ENCODE data around the gene NAA10. TPM values are rescaled to one million over a fixed set of nuclear protein-coding genes. Genes with fewer than 3 reads are reported as not detected.
A peak's percentile ranks its signal among the peaks of the same experiment; 100 is the strongest.

NAA10 gene
- total RNA-seq, 1 donor from 2014 or later: 156 TPM

GRCh38 chrX:153971124-153971449 lies 36.2 kb upstream of the NAA10 start:
- H3K27me3 Mint-ChIP-seq (ENCODE audit: insufficient read depth): no peaks in the 10 kb centered on the region
- H3K9me3 Mint-ChIP-seq: no peaks in the 10 kb centered on the region
- H3K36me3 Mint-ChIP-seq (ENCODE audit: low read depth): peaks cover 18% of the 10 kb centered on the region
- peak overlapping the region; percentile 100 for H3K4me3 Mint-ChIP-seq
- peak; percentile 83 for DNase-seq (ENCODE audit: low spot score)
- H3K4me1 Mint-ChIP-seq (ENCODE audit: low read depth): peaks cover 37% of the 10 kb centered on the region
- intact Hi-C loops (cut with micrococcal nuclease): loop anchor here (1.0 to 10.0 kb wide), 4 partner anchors 43 to 544 kb away; partner anchors contain the start of genes ABCD1, BCAP31, CCNQ and FAM3A
- peak overlapping the region; percentile 100 for H3K27ac Mint-ChIP-seq

- H3K27ac Mint-ChIP-seq: peak overlapping the region; percentile 100
- no peak for DNase-seq (ENCODE audit: low spot score)
- peaks cover 18% of the 10 kb centered on the region for H3K36me3 Mint-ChIP-seq (ENCODE audit: low read depth)
These were observed 35.7 kb upstream of the NAA10 start for GRCh38 chrX:153970357-153971123.

DNA sequence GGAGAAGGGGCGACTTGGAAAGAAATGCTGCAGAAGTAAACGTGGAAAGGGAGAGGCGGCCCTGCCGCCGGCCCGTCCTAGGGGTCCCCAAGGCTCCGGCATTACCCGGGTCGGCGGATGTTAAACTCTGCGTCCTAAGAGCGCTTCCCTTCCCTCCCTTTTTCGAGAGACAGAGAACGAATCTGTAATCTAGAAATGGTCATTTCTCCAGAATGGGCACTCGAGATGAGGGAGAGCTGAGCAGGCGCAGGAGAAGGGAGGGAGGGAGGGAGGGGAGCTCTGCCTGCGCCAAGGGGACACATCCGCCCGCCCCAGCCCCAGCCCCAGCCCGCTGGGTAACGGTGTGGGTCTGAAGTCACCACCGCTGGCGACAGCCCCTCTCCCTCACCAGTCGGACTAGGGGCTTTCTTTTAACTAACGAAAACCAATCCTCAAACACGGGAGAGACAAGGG lies 35.1 kb upstream of the NAA10 start:
- DNase-seq (ENCODE audit: low spot score): no peak
- Mint-ChIP-seq H3K27me3 (ENCODE audit: insufficient read depth) (no peaks in the 10 kb centered on the region), H3K4me1 (ENCODE audit: low read depth) (peaks cover 33% of the 10 kb centered on the region), H3K9me3 (no peaks in the 10 kb centered on the region), H3K4me3 (peak overlapping the region; percentile 100), H3K27ac (peak overlapping the region; percentile 78), H3K36me3 (ENCODE audit: low read depth) (peaks cover 18% of the 10 kb centered on the region)
- intact Hi-C loops (cut with micrococcal nuclease): loop anchor here (1.0 to 10.0 kb wide), 3 partner anchors 95 to 545 kb away; partner anchors contain the start of genes CCNQ and FAM3A

More at GRCh38 chrX:153970357-153971123, 35.7 kb upstream of the NAA10 start:
- Mint-ChIP-seq H3K9me3 (no peaks in the 10 kb centered on the region), H3K4me1 (ENCODE audit: low read depth) (peaks cover 33% of the 10 kb centered on the region), H3K4me3 (peak overlapping the region; percentile 100), H3K27me3 (ENCODE audit: insufficient read depth) (no peaks in the 10 kb centered on the region)
- intact Hi-C loops (cut with micrococcal nuclease): loop anchor here (1.0 to 10.0 kb wide), 4 partner anchors 42 to 544 kb away; partner anchors contain the start of genes ABCD1, BCAP31, CCNQ and FAM3A

GRCh38 chrX:153969125-153969903 lies 34.5 kb upstream of the NAA10 start:
- Mint-ChIP-seq H3K27me3 (ENCODE audit: insufficient read depth) (no peaks in the 10 kb centered on the region), H3K4me3 (peak overlapping the region; percentile 100), H3K4me1 (ENCODE audit: low read depth) (peaks cover 27% of the 10 kb centered on the region), H3K9me3 (no peaks in the 10 kb centered on the region), H3K36me3 (ENCODE audit: low read depth) (peaks cover 18% of the 10 kb centered on the region), H3K27ac (peak overlapping the region; percentile 78)
- intact Hi-C loops (cut with micrococcal nuclease): loop anchor here (1.0 kb wide), 1 partner anchor 94 kb away; no protein-coding TSS in a partner anchor
- DNase-seq (ENCODE audit: low spot score): no peak

DNA sequence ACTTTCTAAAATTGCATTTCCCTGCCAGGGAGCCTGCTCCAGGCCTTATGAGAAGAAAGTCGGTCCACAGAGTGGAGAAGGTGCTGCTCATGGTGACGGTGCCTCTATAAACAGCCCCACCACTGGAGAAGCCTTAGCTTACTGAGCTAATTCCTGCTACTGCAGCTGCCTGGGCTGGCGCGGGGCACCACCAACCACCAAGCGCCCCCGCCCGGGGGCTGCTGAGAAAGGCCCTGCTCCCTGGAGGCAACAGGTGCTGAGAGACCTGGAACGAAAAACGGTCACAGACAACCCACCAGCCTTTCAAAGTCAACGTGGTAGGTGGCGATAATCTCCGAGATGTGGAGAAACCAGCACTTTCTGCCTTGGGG lies 33.9 kb upstream of the NAA10 start:
- intact Hi-C loops (cut with micrococcal nuclease): loop anchor here (1.0 kb wide), 1 partner anchor 93 kb away; no protein-coding TSS in a partner anchor
- peaks cover 18% of the 10 kb centered on the region for H3K36me3 Mint-ChIP-seq (ENCODE audit: low read depth)
- peak overlapping the region; percentile 88 for H3K27ac Mint-ChIP-seq
- H3K9me3 Mint-ChIP-seq: no peaks in the 10 kb centered on the region
- peaks cover 23% of the 10 kb centered on the region for H3K4me1 Mint-ChIP-seq (ENCODE audit: low read depth)
- DNase-seq (ENCODE audit: low spot score): no peak
- no peaks in the 10 kb centered on the region for H3K27me3 Mint-ChIP-seq (ENCODE audit: insufficient read depth)
- H3K4me3 Mint-ChIP-seq: peak overlapping the region; percentile 100

DNA sequence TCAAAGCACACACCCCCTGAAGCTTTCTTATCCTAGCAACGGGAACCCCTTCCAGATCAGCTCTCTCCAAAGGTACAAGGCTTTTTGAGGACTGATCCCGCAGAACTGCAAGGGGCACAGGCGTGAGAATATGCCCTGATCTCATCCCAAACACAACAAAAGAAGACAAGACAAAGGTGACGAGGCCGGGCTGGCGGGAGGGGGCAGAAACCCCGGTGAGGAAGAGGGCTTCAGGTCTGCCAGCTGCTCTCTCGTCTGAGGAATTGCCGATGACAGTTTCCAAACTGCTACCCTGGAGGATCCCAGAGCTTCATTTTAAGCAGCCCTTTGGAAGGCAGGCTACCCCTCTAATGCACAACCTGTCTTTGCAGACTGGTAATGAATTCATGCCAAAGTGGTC lies 33.4 kb upstream of the NAA10 start:
- H3K27ac Mint-ChIP-seq: peak overlapping the region; percentile 88
- H3K36me3 Mint-ChIP-seq (ENCODE audit: low read depth): peaks cover 18% of the 10 kb centered on the region

DNA sequence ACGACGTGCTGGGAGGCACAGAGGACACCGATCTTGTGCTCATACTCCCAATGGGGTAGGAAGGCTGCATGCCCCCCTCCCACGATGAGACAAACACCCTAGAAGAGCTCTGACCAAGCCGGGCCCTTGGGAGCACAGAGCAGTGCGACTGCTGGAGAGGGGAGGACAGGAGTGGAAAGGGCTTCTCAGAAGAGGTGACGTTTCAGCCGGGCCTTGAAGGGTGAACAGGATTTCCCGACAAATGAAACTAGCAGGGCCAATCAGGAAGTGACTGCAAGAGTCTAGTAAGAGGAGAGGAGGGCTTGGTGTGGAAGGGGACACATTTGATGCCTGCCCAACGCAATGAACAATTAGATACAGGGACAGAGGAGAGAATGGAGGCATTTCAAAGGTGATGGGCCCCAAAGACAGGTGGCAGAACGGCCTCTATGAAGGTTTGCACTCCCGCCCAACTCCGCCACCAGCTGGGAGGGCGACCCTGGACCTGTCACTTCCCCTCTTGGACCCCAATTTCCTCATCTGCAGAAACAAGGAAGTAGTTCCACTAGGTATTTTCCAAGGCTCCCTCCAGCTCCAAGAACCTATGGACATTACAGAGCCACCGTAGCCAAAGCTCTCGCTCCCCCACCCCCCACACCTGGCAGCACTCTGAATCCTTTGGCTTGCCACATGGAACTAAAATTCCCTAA lies 32.8 kb upstream of the NAA10 start:
- no peak for DNase-seq (ENCODE audit: low spot score)
- Mint-ChIP-seq H3K27ac (peak overlapping the region; percentile 88), H3K9me3 (no peaks in the 10 kb centered on the region), H3K27me3 (ENCODE audit: insufficient read depth) (no peaks in the 10 kb centered on the region), H3K4me1 (ENCODE audit: low read depth) (peaks cover 15% of the 10 kb centered on the region), H3K4me3 (peak overlapping the region; percentile 100), H3K36me3 (ENCODE audit: low read depth) (peaks cover 18% of the 10 kb centered on the region)
- intact Hi-C loops (cut with micrococcal nuclease): loop anchor here (1.0 kb wide), 1 partner anchor 14 kb away; no protein-coding TSS in a partner anchor

More for the DNA sequence above, 33.4 kb upstream of the NAA10 start:
- no peak for DNase-seq (ENCODE audit: low spot score)
- intact Hi-C loops (cut with micrococcal nuclease): no loop called here
- Mint-ChIP-seq H3K4me1 (ENCODE audit: low read depth) (peaks cover 18% of the 10 kb centered on the region), H3K9me3 (no peaks in the 10 kb centered on the region), H3K4me3 (peak overlapping the region; percentile 100), H3K27me3 (ENCODE audit: insufficient read depth) (no peaks in the 10 kb centered on the region)

- Mint-ChIP-seq H3K36me3 (ENCODE audit: low read depth) (peaks cover 18% of the 10 kb centered on the region), H3K27ac (peak overlapping the region; percentile 88), H3K4me1 (ENCODE audit: low read depth) (peaks cover 15% of the 10 kb centered on the region), H3K9me3 (no peaks in the 10 kb centered on the region), H3K4me3 (peak overlapping the region; percentile 100), H3K27me3 (ENCODE audit: insufficient read depth) (no peaks in the 10 kb centered on the region)
- intact Hi-C loops (cut with micrococcal nuclease): loop anchor here (1.0 kb wide), 1 partner anchor 14 kb away; no protein-coding TSS in a partner anchor
- DNase-seq (ENCODE audit: low spot score): no peak
These were observed 32.2 kb upstream of the NAA10 start for GRCh38 chrX:153966841-153967535.

DNA sequence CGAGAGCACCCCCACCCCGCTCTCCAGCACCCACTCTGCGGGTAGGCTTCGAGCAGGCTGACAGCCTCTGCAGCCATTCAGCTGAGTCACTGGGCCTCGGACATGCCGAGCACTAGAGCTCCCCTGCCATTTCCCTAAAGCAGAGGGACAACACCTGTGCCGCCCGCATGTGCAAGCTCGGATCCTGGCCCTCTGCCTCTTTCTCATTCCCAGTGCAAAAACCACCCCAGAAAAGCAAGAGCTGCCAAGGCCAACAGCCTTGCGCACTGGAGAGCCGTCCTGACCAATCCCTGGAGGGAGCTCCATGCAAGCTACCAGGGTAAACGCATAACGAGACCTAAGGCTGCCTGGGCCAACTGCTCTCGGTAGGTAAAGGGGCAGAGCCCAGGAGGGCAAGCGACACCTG lies 31.4 kb upstream of the NAA10 start:
- intact Hi-C loops (cut with micrococcal nuclease): no loop called here
- DNase-seq (ENCODE audit: low spot score): no peak
- Mint-ChIP-seq H3K4me3 (peak overlapping the region; percentile 100), H3K36me3 (ENCODE audit: low read depth) (peaks cover 16% of the 10 kb centered on the region), H3K4me1 (ENCODE audit: low read depth) (peaks cover 15% of the 10 kb centered on the region), H3K27ac (peak overlapping the region; percentile 88), H3K27me3 (ENCODE audit: insufficient read depth) (no peaks in the 10 kb centered on the region), H3K9me3 (no peaks in the 10 kb centered on the region)

- Mint-ChIP-seq H3K27ac (no peak overlapping the region), H3K4me1 (ENCODE audit: low read depth) (peaks cover 15% of the 10 kb centered on the region), H3K27me3 (ENCODE audit: insufficient read depth) (no peaks in the 10 kb centered on the region), H3K4me3 (peak overlapping the region; percentile 7), H3K9me3 (no peaks in the 10 kb centered on the region), H3K36me3 (ENCODE audit: low read depth) (peaks cover 20% of the 10 kb centered on the region)
- no peak for DNase-seq (ENCODE audit: low spot score)
- intact Hi-C loops (cut with micrococcal nuclease): no loop called here
These were observed 30.6 kb upstream of the NAA10 start for GRCh38 chrX:153965406-153965805.

- intact Hi-C loops (cut with micrococcal nuclease): no loop called here
- H3K27me3 Mint-ChIP-seq (ENCODE audit: insufficient read depth): no peaks in the 10 kb centered on the region
- no peaks in the 10 kb centered on the region for H3K9me3 Mint-ChIP-seq
- H3K36me3 Mint-ChIP-seq (ENCODE audit: low read depth): peaks cover 15% of the 10 kb centered on the region
- DNase-seq (ENCODE audit: low spot score): no peak
- H3K4me1 Mint-ChIP-seq (ENCODE audit: low read depth): peaks cover 15% of the 10 kb centered on the region
- H3K4me3 Mint-ChIP-seq: no peak overlapping the region
- no peak overlapping the region for H3K27ac Mint-ChIP-seq
These were observed 29.3 kb upstream of the NAA10 start for GRCh38 chrX:153964105-153964504.

- H3K4me3 Mint-ChIP-seq: no peak overlapping the region
- no peaks in the 10 kb centered on the region for H3K27me3 Mint-ChIP-seq (ENCODE audit: insufficient read depth)
- H3K9me3 Mint-ChIP-seq: no peaks in the 10 kb centered on the region
- no peak overlapping the region for H3K27ac Mint-ChIP-seq
- intact Hi-C loops (cut with micrococcal nuclease): no loop called here
- DNase-seq (ENCODE audit: low spot score): no peak
- H3K4me1 Mint-ChIP-seq (ENCODE audit: low read depth): peaks cover 15% of the 10 kb centered on the region
- peaks cover 15% of the 10 kb centered on the region for H3K36me3 Mint-ChIP-seq (ENCODE audit: low read depth)
These were observed 28.7 kb upstream of the NAA10 start for GRCh38 chrX:153963546-153963945.
